HG02884 (cell line): ENCODE results near the gene PDE1A.
A peak's percentile ranks its signal among the peaks of the same experiment; 100 is the strongest.

Experiments used
- ATAC-seq: cut with Tn5 transposase; IDR thresholded peaks from one replicate; pipeline ENCODE4 v1.9.1; 2021; ENCODE audit warnings: mild to moderate bottlenecking, moderate library complexity; ENCODE audit not compliant: unreplicated experiment

PDE1A gene

DNA sequence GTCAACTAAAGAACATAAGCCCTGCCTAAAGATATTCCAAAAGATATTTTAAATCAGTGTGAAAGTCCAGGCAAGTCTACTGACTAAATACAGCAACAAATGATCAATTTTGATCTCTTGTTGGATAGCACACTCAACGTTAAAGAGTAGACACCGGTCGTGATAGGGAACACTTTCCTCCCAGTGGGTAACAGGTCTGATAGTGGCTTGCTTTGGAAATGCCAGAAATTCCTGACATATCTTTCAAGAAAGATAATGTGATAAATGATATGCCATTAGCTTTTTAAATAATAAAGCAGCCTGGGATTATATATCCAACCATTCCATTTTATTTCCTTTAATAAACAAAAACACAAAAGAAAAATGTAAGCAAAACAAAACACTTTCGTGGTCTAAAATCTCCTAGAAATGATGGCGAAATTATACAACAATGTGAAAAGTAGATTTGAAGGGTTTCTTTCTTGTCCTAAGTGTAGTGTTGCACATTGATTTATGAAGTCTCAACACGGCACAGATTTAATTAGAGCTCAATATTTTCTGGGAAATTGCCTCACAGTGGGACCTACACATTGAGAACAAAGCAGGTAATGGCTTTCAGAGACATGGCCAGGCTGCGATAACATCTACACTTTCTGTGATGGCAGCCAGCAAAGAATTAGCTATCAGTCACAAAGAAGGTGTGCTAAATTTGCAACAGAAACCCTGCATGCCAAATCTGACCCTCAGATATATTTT lies 282.6 kb downstream of the PDE1A start:
- no peak for ATAC-seq

GRCh38 chr2:182142062-182142461 lies 284.8 kb downstream of the PDE1A start:
- no peak for ATAC-seq

- no peak for ATAC-seq
Measured at GRCh38 chr2:182134201-182134600, 292.6 kb downstream of the PDE1A start.

GRCh38 chr2:182133195-182133891 lies 293.5 kb downstream of the PDE1A start:
- ATAC-seq, result no peak

DNA sequence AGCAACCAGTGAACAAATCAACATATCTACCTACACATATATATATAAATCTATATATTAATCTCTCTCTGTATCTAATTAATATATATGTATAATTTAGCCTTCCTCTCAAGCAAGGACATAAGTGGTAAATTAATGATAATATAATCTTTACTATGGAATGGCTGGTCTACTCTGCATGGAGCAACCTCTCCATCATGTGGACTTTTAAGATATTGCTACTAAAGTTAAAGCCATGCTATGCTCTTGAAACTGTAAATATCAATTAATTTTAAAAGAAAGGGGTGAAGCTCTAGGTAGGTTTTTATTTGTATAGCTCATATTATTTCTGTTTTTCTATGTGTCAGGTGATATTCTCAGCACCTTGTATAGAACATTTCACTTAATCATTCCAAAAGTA lies 294.2 kb downstream of the PDE1A start:
- ATAC-seq, result no peak

- ATAC-seq, result no peak
Measured at GRCh38 chr2:182128821-182129707, 297.8 kb downstream of the PDE1A start.

DNA sequence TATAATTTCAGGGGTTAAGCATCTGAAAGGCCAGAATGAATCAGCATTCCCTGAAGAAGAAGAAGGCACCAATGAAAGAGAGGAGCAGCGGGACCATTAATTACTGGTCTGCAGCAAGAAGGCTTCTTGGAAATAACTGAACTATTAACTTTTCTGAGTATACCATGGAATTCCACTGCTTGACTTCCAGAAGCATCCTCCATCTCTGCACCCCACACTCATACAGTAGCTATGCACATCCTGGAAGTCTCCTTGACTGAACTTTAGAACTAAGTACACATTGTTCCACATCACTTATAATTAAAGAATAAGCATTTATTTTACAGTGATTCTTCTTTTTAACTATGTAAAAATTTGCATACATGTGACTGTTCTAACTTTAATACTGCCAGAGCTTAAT lies 309.6 kb downstream of the PDE1A start:
- no peak for ATAC-seq

GRCh38 chr2:182116774-182117173 lies 310.1 kb downstream of the PDE1A start:
- no peak for ATAC-seq

DNA sequence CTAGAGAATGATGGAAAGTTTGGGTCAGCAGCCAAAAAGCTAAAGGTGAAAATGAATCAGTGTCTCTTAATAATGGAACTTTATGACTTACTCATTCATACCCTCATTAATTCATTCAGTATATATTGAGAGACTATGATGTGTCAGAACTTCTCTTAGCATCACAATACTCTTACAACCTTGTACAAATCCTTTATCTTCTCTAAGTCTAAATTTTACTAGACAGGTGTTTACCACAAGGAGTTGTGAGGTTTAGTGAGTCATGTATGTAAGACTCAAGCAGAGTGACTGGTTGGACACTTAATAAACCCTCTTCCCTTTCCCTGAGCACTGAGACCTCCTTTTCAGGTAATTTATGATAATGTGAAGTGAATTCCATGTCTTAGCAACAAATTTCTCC lies 311.6 kb downstream of the PDE1A start:
- no peak for ATAC-seq

- ATAC-seq, result no peak
Measured at GRCh38 chr2:182113334-182113733, 313.5 kb downstream of the PDE1A start.

GRCh38 chr2:182110347-182110746 lies 316.5 kb downstream of the PDE1A start:
- no peak for ATAC-seq

- no peak for ATAC-seq
Measured at GRCh38 chr2:182103526-182103925, 323.3 kb downstream of the PDE1A start.

- peak; percentile 48 for ATAC-seq
Measured at GRCh38 chr2:182101263-182101662, 325.6 kb downstream of the PDE1A start.

DNA sequence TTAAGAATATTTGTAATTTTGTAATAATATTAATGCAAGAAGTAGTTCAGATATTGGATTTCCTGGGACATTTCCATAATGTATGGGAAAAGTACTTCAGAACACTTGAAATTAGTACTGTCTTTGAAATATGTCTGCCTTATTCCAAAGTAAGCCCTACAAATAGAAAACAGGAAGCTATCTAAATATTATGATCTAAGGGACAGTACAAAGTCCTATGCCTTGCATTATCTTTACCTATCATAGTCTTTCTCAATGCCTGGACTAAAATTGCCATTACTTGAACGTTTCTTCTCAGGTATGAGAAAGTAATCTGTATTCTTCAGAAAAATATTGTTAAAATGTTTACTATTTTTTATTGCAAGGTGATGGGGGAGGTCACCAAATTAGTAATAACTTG lies 328.2 kb downstream of the PDE1A start:
- no peak for ATAC-seq

DNA sequence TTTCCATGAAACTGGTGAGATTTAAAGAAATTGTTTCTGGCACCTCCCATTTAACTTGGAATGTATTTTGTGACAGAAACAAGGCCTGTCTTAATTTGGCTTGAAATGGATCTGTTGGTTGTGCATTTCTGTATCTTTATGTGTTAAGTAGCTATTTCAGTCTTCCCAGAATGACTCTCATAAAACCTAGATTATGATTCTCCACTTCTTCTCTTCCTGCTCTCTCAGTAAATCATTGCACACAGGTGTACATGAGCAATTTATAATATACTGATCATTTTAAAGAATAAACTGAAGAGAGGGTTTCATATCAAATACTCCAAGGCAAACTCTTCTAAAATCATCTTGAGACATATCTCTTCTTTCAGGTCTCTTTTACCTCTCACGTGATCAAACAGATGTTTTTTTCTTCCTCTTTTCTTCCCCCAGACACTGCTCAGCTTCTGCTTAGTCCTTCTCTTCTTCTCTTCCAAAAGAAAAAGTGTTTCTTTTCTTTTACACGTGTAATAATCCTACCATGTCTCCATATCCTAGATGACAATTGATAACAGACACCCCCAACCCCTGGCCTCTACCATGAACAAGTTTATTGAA lies 329.2 kb downstream of the PDE1A start:
- peak; percentile 49 for ATAC-seq

- no peak for ATAC-seq
Measured at GRCh38 chr2:182090486-182090885, 336.4 kb downstream of the PDE1A start.
